Stimulated activated CD8-positive, alpha-beta memory T cell treated with anti-CD3 and anti-CD28 coated beads, Interleukin-4, amount 100 ng/mL, for 24 hours (primary cell): ENCODE results near the gene CFAP70.

Experiments
- DNase-seq: peaks from one replicate; pipeline ENCODE4 v3.0.0-alpha.2; 2020; ENCODE audit warnings: low read depth

The CFAP70 gene

DNA sequence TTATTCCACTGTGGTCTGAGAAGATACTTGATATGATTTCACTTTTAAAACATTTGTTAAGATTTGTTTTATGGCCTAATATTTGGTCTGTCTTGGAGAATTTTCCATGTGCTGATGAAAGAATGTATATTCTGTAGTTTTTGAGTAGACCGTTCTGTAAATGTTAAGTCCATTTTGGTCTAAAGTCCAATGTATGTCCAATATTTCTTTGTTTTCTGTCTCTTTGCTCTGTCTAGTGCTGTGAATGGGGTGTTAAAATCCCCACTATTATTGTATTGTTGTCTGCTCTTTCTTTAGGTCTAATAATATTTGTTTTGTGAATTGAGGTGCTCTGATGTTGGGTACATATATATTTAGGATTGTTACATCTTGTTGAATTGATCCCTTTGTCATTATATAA lies 142.9 kb downstream of the CFAP70 start:
- DNase-seq, result no peak

DNA sequence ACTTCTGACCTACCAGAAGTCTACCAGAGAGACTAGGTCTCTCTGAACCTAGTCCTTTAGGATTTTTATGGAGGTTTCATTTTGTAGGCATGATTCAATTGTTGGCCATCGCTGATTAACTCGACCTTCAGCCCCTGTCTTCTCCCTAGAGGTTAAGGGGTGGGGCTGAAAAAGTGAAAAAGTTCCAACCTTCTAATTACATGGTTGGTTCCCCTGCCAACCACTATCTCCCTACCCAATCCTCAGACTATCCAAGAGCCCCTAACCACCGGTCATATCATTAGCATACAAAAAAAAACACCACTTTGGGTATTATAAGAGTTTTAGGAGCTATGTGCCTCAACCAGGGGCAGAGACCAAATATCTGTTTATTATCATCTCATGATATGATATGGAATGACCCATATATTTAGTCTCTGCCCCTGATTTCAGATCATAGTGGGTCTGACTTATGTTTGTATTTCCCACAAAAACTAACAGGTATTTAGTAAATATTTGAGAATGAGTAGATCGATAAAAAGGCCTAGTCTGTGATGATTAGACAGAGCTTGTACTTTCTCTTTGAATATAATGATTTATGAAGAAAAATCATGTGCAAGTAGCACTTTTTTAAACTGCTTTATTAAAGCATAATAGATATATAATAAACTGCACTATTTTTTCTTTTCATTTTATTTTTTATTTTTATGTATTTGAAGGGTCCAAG lies 147.4 kb downstream of the CFAP70 start:
- DNase-seq, result no peak

DNA sequence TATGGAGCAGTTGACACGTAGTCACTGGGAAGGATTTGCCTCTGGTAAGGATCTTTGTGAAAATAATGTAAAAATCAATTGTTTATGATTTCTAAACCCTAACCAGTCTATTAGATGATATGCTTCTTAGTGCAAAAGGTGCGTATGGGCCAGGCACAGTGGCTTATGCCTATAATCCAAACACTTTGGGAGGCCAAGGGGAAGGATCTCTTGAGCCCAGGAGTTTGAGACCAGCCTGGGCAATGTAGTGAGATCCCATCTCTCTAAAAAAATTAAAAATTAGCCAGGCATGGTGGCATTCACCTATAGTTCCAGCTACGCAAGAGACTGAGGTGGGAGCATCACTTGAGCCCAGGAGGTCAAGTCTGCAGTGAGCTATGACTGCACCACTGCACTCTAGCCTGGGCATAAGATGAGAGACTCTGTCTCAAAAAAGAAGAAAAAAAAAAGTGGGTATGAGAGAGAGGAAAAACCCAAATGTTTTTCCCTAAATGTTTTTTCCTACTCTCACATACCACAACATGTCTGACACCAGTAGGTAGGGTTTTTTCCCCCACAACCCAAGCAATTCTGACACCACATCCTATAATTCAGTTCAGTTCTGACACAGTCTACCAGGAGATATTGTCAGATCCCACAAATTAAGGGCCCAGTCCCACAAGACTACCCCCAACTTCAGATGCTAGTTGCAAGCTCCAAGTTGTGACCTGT lies 148.1 kb downstream of the CFAP70 start:
- no peak for DNase-seq

DNA sequence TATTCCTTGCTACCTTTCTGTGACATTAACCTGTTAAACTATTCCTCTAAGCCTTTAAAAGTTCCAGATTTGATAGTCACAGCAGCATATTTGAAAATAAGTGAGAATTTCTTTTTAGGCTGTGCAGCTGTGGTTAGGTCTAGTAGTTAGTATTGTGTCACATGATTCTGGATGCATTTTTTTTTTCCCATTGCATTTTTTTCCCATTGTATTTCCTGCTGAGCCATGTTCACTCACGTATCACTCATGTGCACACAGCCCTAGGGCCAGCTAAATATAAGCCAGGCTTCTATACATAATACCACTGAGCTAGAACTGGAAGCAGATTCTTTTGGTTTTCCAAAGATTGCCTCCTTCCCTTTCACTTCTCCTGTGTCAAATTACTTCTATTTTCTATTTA lies 149.0 kb downstream of the CFAP70 start:
- DNase-seq, result no peak

DNA sequence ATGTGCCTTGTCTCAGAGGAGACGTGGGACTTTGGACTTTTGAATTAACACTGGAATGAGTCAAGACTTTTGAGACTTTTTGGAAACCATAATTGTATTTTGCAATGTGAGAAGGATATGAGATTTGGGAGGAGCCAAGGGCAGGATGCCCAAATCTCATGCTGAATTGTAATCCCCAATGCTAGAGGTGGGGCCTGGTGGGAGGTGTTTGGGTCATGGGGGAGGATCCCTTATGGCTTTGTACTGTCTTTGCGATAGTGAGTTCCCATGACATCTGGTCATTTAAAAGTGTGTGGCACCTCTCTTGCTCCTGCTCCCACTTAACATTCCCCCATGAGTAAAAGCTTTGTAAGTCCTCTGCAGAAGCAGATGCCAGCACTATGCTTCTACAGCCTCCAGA lies 150.8 kb downstream of the CFAP70 start:
- no peak for DNase-seq

DNA sequence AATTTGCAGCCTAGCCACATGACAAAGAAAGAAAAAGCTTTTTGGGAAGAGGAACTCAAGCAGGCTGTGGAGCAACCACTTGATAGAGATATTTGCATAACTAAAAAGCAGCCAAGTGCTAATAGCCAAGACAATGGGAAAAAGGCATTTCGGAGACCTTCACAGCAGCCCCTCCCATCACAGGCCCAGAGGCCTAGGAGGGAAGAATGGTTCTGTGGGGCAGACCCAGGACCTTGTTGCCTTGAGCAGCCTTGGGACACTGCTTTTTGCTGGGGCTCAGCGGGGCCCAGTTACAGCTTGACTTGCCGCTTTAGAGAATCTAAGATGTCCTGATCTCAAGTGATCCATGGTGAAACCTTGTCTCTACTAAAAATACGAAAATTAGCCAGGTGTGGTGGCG lies 152.3 kb downstream of the CFAP70 start:
- no peak for DNase-seq

DNA sequence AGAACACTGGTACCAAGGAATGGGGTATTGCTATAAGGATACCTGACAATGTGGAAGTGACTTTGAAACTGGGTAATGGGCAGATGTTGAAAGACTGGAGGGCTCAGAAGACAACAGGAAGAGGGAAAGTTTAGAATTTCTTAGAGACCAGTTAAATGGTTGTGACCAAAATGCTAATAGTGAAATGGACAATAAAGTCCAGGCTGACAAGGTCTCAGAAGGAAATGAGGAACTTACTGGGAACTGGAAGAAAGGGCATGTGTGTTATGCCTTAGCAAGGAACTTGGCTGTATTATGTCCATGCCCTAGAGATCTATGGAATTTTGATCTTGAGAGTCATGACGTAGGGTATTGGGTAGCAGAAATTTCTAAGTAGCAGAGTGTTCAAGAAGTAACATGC lies 152.8 kb downstream of the CFAP70 start:
- no peak for DNase-seq

DNA sequence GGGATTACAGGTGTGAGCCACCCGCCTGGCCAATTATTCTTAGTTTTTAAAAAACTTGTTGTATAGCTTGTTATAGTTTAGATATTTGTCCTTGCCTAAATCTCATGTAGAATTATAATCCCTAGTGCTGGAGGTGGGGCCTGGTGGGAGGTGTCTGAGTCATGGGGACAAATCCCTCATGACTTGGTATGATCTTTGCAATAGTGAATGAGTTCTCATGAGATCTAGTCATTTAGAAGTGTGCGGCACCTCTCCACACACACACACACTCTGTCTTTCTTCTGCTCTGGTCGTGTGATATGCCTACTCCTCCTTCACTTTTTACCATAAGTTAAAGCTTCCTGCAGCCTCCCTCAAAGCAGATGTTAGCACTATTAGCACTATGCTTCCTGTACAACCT lies 153.6 kb downstream of the CFAP70 start:
- DNase-seq, result no peak
